Measurements from ENCODE around the gene AFP. TPM values are rescaled to one million over a fixed set of nuclear protein-coding genes. Genes with fewer than 3 reads are reported as not detected.

Gene AFP
- total RNA-seq, 3 donors from 2014 or later (not counting 1 experiment from before 2014, with no cell fraction given), result not detected

GRCh38 chr4:73422458-73422752, 13.6 kb upstream of the AFP start:
- H3K9me3 ChIP-seq (ENCODE audit: control insufficient read depth, insufficient read depth, low read length), result no peaks in the 10 kb centered on the region
- no peaks in the 10 kb centered on the region for H3K27me3 ChIP-seq (ENCODE audit: control insufficient read depth, insufficient read depth, low read length)
- no peaks in the 10 kb centered on the region for H3K36me3 Mint-ChIP-seq
- H3K4me1 ChIP-seq (ENCODE audit: control insufficient read depth, insufficient read depth, low read length), result no peaks in the 10 kb centered on the region
- TF ChIP-seq CTCF (IDR thresholded peaks at IDR 0.05), result no peak
- DNase-seq, result no peak
- no peak overlapping the region for H3K4me3 ChIP-seq (ENCODE audit: low read length)
- intact Hi-C loops (cut with micrococcal nuclease), result no loop called here
- ATAC-seq, result no peak
- H3K27ac ChIP-seq (ENCODE audit: low read length), result no peak overlapping the region
- H3K36me3 ChIP-seq (ENCODE audit: control insufficient read depth, insufficient read depth, low read length), result no peaks in the 10 kb centered on the region
- no CpG with 5 or more reads among the region's 4 CpGs for WGBS (ENCODE audit: insufficient coverage)
- peaks cover 2 to 7% of the 10 kb centered on the region in 2 donors for H3K9me3 Mint-ChIP-seq
- H3K4me1 Mint-ChIP-seq, result no peaks in the 10 kb centered on the region
- no peak overlapping the region for H3K4me3 Mint-ChIP-seq
- H3K27ac Mint-ChIP-seq, result no peak overlapping the region
- H3K27me3 Mint-ChIP-seq (ENCODE audit: low read depth in 2 of 2), result no peaks in the 10 kb centered on the region

GRCh38 chr4:73423184-73423583, 12.8 kb upstream of the AFP start:
- no peaks in the 10 kb centered on the region for H3K27me3 Mint-ChIP-seq (ENCODE audit: low read depth in 2 of 2)
- intact Hi-C loops (cut with micrococcal nuclease), result no loop called here
- TF ChIP-seq CTCF (IDR thresholded peaks at IDR 0.05), result no peak
- H3K4me1 ChIP-seq (ENCODE audit: control insufficient read depth, insufficient read depth, low read length), result no peaks in the 10 kb centered on the region
- no peak overlapping the region for H3K4me3 Mint-ChIP-seq
- no peak overlapping the region for H3K27ac ChIP-seq (ENCODE audit: low read length)
- H3K27me3 ChIP-seq (ENCODE audit: control insufficient read depth, insufficient read depth, low read length), result no peaks in the 10 kb centered on the region
- no peak for ATAC-seq
- H3K9me3 Mint-ChIP-seq, result peaks cover 2 to 4% of the 10 kb centered on the region in 2 donors
- no peaks in the 10 kb centered on the region for H3K36me3 ChIP-seq (ENCODE audit: control insufficient read depth, insufficient read depth, low read length)
- no peaks in the 10 kb centered on the region for H3K36me3 Mint-ChIP-seq
- H3K27ac Mint-ChIP-seq, result no peak overlapping the region
- DNase-seq, result no peak
- H3K9me3 ChIP-seq (ENCODE audit: control insufficient read depth, insufficient read depth, low read length), result no peaks in the 10 kb centered on the region
- no peaks in the 10 kb centered on the region for H3K4me1 Mint-ChIP-seq
- no peak overlapping the region for H3K4me3 ChIP-seq (ENCODE audit: low read length)

DNA sequence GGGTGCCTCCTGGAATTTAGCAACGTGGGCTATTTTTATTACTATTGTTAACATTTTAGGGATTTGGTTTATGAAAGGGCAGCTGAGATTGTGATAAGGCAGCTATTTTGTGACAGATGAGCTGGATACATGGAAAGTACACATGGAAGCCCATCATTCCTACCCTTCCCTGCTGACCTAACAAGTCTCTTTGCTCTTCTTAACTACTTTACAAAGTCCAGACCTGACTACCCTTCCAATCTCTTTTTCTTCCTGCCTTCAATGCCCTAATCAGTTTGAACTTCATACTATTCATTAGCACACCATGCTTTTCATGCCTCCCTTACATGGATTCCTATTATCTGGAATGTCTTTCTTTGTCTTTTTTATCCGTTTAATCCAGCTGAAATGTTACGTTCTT, 9.4 kb upstream of the AFP start:
- WGBS (ENCODE audit: insufficient coverage), result 73% methylated on average over 3 of the region's 3 CpGs
- Histone ChIP-seq H3K27ac (ENCODE audit: low read length) (no peak overlapping the region), H3K4me1 (ENCODE audit: control insufficient read depth, insufficient read depth, low read length) (no peaks in the 10 kb centered on the region), H3K9me3 (ENCODE audit: control insufficient read depth, insufficient read depth, low read length) (no peaks in the 10 kb centered on the region), H3K27me3 (ENCODE audit: control insufficient read depth, insufficient read depth, low read length) (no peaks in the 10 kb centered on the region), H3K36me3 (ENCODE audit: control insufficient read depth, insufficient read depth, low read length) (no peaks in the 10 kb centered on the region), H3K4me3 (ENCODE audit: low read length) (no peak overlapping the region)
- DNase-seq (no peak), ATAC-seq (no peak)
- H3K27ac Mint-ChIP-seq, result no peak overlapping the region
- no peaks in the 10 kb centered on the region for H3K4me1 Mint-ChIP-seq
- no peaks in the 10 kb centered on the region for H3K36me3 Mint-ChIP-seq
- intact Hi-C loops (cut with micrococcal nuclease), result no loop called here
- H3K4me3 Mint-ChIP-seq, result no peak overlapping the region
- H3K27me3 Mint-ChIP-seq (ENCODE audit: low read depth in 2 of 2), result no peaks in the 10 kb centered on the region
- no peak for TF ChIP-seq CTCF (IDR thresholded peaks at IDR 0.05)
- H3K9me3 Mint-ChIP-seq, result peaks cover 2% of the 10 kb centered on the region in 2 donors

DNA sequence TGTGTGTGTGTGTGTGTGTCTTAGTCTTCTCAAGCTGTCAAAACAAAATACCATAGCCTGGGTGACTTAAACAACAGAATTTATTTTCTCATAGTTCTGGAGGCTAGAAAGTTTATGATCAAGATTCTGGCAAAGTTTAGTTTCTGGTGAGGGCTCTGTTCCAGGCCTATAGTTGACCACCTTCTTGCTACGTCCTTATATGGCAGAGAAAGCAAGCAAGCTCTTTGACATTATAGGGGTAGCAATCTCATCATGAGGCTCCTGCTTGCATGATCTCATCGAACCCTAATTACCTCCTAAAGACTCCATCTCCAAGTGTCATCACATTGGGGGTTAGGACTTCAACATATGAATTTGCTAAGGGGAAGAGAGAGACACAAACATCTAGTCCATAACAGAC, 6.9 kb upstream of the AFP start:
- Mint-ChIP-seq H3K4me3 (no peak overlapping the region), H3K9me3 (peaks cover 2% of the 10 kb centered on the region in 2 donors), H3K27me3 (ENCODE audit: low read depth in 2 of 2) (no peaks in the 10 kb centered on the region), H3K36me3 (no peaks in the 10 kb centered on the region), H3K27ac (no peak overlapping the region), H3K4me1 (no peaks in the 10 kb centered on the region)
- Histone ChIP-seq H3K4me1 (ENCODE audit: control insufficient read depth, insufficient read depth, low read length) (no peaks in the 10 kb centered on the region), H3K4me3 (ENCODE audit: low read length) (no peak overlapping the region), H3K27ac (ENCODE audit: low read length) (no peak overlapping the region), H3K27me3 (ENCODE audit: control insufficient read depth, insufficient read depth, low read length) (no peaks in the 10 kb centered on the region), H3K9me3 (ENCODE audit: control insufficient read depth, insufficient read depth, low read length) (no peaks in the 10 kb centered on the region), H3K36me3 (ENCODE audit: control insufficient read depth, insufficient read depth, low read length) (no peaks in the 10 kb centered on the region)
- no peak for ATAC-seq
- 64% methylated on average over 1 of the region's 2 CpGs for WGBS (ENCODE audit: insufficient coverage)
- TF ChIP-seq CTCF (IDR thresholded peaks at IDR 0.05), result no peak
- intact Hi-C loops (cut with micrococcal nuclease), result no loop called here
- DNase-seq, result no peak

Data from natural killer cell (primary cell).